Retinal pigment epithelial cell (primary cell): ENCODE results near the gene SEPTIN1.
"Not testable (repeated sequence)": the region's sequence is repeated elsewhere in the genome, so short reads cannot be mapped to it uniquely, and the experiment has no call there.

ENCODE experiments used
- DNase-seq: peaks from one replicate; pipeline ENCODE4 v3.0.0-alpha.2; 2010; ENCODE audit warnings: low read depth
- H3K4me3 ChIP-seq: 2 replicates; pipeline ENCODE4 v1.5.1; 2011; ENCODE audit warnings: mild to moderate bottlenecking, low read length, control low read depth, moderate library complexity
- CTCF ChIP-seq: conservative IDR thresholded peaks from 2 replicates; pipeline ENCODE4 v1.5.1; 2011; ENCODE audit warnings: low read depth, low read length, control low read depth, inconsistent platforms

The SEPTIN1 gene

GRCh38 chr16:30351001-30351441, 31.3 kb downstream of the SEPTIN1 start:
- no peak overlapping the region for H3K4me3 ChIP-seq
- no peak for DNase-seq
- no peak for TF ChIP-seq CTCF

- H3K4me3 ChIP-seq, result no peak overlapping the region
- no peak for TF ChIP-seq CTCF
- DNase-seq, result no peak
These were observed 32.1 kb downstream of the SEPTIN1 start for GRCh38 chr16:30350134-30350871.

GRCh38 chr16:30349675-30350074, 32.7 kb downstream of the SEPTIN1 start:
- H3K4me3 ChIP-seq, result no peak overlapping the region
- DNase-seq, result no peak

GRCh38 chr16:30348929-30349328, 33.4 kb downstream of the SEPTIN1 start:
- TF ChIP-seq CTCF, result no peak
- DNase-seq, result no peak
- no peak overlapping the region for H3K4me3 ChIP-seq

More at GRCh38 chr16:30349675-30350074, 32.7 kb downstream of the SEPTIN1 start:
- no peak for TF ChIP-seq CTCF

- no peak overlapping the region for H3K4me3 ChIP-seq
- no peak for DNase-seq
- no peak for TF ChIP-seq CTCF
These were observed 34.2 kb downstream of the SEPTIN1 start for GRCh38 chr16:30348113-30348512.

- DNase-seq, result no peak
- H3K4me3 ChIP-seq, result no peak overlapping the region
- no peak for TF ChIP-seq CTCF
These were observed 36.1 kb downstream of the SEPTIN1 start for GRCh38 chr16:30346286-30346685.

- H3K4me3 ChIP-seq, DNase-seq: not testable (repeated sequence)
These were observed 38.9 kb downstream of the SEPTIN1 start for GRCh38 chr16:30343491-30343820.
